AG04449 (cell line): ENCODE data around the gene CCER1.

ENCODE experiments used
- CTCF ChIA-PET: fragments of 350-600 bp; formaldehyde crosslinking; extraction: SDS; loops from one replicate; lab custom pipeline; 2021; ENCODE audit warnings: antibody characterized with exemption; lab: Yijun Ruan, JAX
- POLR2A ChIA-PET: fragments of 400-600, 350-600 bp; formaldehyde crosslinking; extraction: SDS; loops from one replicate; lab custom pipeline; 2020; ENCODE audit warnings: antibody characterized with exemption, inconsistent platforms; lab: Yijun Ruan, JAX
- DNase-seq: peaks from one replicate; pipeline ENCODE4 v3.0.0-alpha.2; 2010; ENCODE audit warnings: low read depth, low spot score
- H3K4me3 ChIP-seq: 2 replicates; pipeline ENCODE4 v1.5.1; 2011; ENCODE audit warnings: low read depth, mild to moderate bottlenecking, control low read depth, low read length
- CTCF ChIP-seq: IDR thresholded peaks from one replicate; pipeline ENCODE4 v1.5.1; 2011; ENCODE audit warnings: mild to moderate bottlenecking, moderate library complexity, low read length, control low read depth, inconsistent platforms; ENCODE audit not compliant: insufficient read depth; ENCODE audit errors: missing control alignments

The CCER1 gene

DNA sequence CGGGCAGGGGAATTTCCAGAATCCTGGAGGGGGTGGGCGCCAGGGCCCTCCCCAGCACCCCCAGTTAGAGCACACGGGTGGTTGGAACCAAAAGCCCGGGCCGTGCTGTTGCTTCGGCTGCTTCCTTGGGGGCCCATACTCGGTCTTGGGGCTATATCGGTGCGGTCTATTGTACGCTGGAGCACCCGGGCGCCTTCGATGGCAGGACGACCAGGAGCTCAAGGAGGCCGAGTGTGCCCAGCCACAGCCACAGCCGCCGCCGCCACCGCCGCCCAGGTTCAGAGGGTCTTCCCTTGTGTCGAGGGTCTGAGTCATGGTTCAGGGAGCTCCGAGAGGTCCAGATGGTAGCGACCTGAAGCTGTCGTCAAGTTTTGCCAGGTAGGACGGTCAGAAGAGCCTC, 548 bp downstream of the CCER1 start:
- DNase-seq, result no peak
- no peak overlapping the region for H3K4me3 ChIP-seq
- TF ChIP-seq CTCF, result no peak
- ChIA-PET POLR2A (no interaction called here), CTCF (interaction anchor here (1.1 to 4.1 kb wide), 2 partner anchors 12 kb away, joined by 3 to 31 read pairs; no protein-coding TSS in a partner anchor)

GRCh38 chr12:90953956-90954421, 987 bp downstream of the CCER1 start:
- DNase-seq, result no peak
- ChIA-PET POLR2A (no interaction called here), CTCF (interaction anchor here (1.1 to 4.1 kb wide), 5 partner anchors 9 to 401 kb away, joined by 3 to 31 read pairs (median 4); no protein-coding TSS in a partner anchor)
- H3K4me3 ChIP-seq, result no peak overlapping the region
- TF ChIP-seq CTCF, result no peak

DNA sequence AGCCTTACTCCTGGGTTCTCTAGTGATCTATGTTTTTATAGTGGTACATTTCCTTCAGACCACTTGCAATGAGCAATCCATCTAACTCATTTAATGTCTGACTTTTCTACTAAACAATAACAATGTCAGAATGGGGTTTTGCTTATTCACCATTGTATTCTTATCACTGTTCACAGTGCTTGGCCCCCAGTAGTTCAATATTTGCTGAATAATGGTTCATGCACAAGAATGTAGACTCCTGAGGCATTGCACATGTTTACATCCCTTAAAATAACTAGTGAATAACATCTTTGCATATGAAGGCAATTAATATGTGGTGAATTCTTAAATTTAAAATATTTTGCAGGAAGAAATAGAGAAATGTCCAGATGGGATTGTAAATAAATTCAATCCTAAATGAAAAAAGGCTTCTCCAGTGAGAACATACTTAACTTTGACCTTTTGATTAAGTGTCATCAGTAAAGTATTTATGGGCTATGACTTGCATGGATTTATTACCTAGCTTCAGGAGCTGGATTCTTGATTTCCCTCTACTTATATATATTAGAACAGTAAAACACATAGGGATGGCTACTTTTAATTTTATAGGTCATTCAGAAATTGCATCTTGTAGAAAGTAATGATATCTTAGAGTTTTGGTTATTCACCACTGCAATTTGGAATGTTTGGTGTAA, 3.4 kb downstream of the CCER1 start:
- H3K4me3 ChIP-seq, result no peak overlapping the region
- no peak for TF ChIP-seq CTCF
- no peak for DNase-seq
- CTCF ChIA-PET, result interaction anchor here (0.8 to 4.1 kb wide), 4 partner anchors 9 to 430 kb away, joined by 3 to 31 read pairs (median 8); no protein-coding TSS in a partner anchor
- POLR2A ChIA-PET, result no interaction called here

DNA sequence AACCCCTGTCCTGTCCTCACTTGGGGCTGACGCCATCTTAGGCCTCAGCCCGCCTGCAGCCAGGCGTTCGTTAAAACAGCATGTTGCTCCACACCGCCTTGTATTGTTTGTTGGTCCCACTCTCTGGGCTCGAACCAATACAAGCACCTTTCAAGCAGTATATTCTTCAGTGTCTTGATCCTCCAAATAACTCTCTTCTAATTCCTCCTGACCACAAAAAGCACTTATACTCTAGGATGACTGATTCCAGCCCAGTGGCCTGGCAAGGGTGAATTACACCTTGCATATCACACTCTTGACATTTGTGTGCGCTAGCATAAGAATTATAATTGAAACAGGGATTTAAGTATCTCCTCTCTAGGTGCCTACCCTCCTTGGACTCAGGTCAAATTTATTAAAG, 7.1 kb downstream of the CCER1 start:
- POLR2A ChIA-PET, result no interaction called here
- CTCF ChIA-PET, result interaction anchor here (1.3 to 9.2 kb wide), 3 partner anchors 11 to 406 kb away, joined by 4 to 89 read pairs (median 13); no protein-coding TSS in a partner anchor
- DNase-seq, result no peak
- H3K4me3 ChIP-seq, result no peak overlapping the region
- TF ChIP-seq CTCF, result no peak

DNA sequence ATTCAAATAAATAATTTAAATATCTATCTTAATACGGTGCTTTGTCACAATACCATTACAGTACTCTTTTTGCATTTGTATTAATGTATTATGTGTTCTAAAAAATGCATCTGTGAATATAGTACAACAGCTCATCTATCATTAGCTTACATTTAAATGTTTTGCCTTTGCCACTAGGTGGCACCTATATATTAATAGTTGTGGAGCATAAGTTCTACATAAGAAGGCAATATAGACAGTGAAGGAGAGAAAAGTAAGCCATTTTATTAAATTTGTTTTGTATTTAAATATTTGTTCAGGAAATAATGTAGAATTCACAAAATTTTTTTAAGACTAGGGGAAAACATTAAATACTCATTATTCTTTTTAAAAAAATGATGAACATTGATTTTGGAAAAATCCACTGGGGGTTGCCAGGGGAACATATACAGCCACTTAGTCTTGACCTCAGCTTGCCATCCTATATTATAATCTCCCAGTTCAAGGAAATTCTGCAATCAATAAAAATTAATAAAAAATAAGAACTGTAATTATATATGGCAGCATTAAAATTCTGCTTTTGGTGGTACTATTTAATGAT, 9.8 kb downstream of the CCER1 start:
- peak; percentile 37 for TF ChIP-seq CTCF
- DNase-seq, result no peak
- H3K4me3 ChIP-seq, result no peak overlapping the region
- ChIA-PET CTCF (interaction anchor here (0.5 to 9.2 kb wide), 21 partner anchors 8 to 1301 kb away, joined by 3 to 89 read pairs (median 4); no protein-coding TSS in a partner anchor), POLR2A (no interaction called here)

DNA sequence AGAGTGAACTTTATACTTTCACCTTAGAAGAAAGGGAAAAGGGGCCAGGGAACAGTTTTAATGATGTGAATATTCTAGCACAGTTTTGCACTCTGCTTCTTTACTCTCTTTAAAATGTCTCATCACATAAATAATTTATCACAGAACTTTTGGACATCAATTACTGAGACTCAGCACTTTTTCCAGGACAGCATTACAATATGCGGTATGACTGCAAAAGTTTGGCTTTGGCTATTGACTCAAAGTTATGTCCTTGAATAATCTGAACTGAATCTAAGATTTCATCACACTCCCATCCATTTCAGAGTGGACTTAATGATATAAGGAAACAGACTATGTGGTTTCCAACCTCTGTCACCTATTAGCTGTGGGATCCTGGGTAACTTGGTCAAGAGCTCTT, 11.7 kb downstream of the CCER1 start:
- POLR2A ChIA-PET, result no interaction called here
- DNase-seq, result no peak
- TF ChIP-seq CTCF, result no peak
- no peak overlapping the region for H3K4me3 ChIP-seq
- CTCF ChIA-PET, result interaction anchor here (0.6 to 9.2 kb wide), 15 partner anchors 7 to 1399 kb away, joined by 3 to 89 read pairs (median 5); partner anchors contain the start of gene CCER1
